Right hindlimb (tissue), 1 donor: ENCODE results near the gene KERA.

Experiments used
- DNase-seq: peaks from one replicate; pipeline ENCODE4 v3.0.0-alpha.2; 2018

KERA gene

DNA sequence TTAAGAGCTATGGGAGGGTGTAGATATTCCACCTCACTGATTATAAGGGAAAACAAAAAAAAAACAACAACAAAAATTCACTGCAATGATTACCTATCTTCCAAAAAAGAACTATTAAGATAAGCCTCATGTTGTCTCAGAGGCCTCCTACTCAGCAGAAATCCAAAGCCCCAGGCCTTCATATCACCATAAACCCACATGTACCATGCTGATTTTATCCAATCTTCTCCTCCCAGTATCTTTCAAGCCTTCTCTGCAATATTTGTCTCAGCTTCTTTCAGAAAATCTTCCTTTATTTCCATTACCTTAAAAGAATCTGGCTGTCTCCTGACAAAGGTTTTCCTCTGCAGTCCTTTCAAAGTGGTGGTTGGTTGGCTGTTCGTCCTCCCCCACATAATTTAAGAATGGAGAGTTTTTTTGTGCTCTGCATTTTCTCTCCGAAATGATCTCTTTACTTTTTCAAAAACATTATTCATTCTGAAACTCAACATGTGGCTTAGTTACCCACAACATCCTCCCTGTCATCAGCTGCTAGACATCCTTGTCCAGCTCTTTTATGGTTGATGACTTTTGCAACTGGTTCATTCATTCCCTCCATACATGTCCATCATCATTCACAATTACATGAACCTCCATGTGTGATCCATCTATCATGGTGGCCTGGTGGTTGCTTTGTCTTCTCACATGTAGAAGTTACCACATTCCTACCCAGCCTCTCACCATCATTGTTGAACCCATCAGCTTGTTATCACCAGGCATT lies 50.1 kb downstream of the KERA start:
- no peak for DNase-seq

DNA sequence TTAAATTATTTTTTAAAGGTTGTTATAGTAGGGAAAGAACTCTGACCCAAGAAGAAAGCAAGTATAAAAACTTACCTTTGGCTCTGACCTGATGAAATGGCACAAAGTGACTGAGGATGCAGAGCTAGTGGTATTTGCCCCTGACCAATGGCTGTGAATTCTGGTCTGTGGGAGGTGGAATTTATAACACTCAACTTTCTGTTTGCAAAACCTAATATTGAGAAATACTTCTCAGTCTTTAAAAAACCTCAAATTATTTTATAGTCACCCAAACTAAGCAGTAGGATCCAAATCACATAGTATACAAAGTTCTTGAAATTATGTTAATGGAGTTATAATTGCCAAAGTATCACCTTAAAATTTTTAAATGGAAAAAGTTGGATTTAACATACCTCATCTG lies 53.0 kb downstream of the KERA start, which contains the start of gene EPYC:
EPYC (minus strand) TSS at position 101 of the 400 bp plus-strand sequence. CDS start 2,407 bp downstream, outside the sequence.
- no peak for DNase-seq

DNA sequence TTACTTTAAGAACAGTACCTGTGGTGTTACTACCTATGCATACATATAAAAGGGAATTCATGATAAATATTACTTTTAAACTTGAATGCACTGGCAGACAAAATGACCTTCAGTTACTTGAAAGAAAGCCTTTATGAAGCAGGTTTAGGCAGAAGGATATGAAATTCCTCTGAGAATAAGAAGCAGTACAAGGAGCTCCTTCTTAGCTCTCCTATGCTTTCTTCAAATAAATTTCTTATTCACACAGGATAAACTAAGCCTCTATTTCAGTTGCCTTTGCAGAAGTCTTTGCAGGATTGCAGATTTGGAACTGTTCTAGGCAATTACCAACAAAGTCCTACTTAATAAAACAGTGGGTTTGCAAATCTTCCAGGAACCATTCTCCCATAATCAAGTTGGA lies 54.1 kb downstream of the KERA start:
- no peak for DNase-seq

DNA sequence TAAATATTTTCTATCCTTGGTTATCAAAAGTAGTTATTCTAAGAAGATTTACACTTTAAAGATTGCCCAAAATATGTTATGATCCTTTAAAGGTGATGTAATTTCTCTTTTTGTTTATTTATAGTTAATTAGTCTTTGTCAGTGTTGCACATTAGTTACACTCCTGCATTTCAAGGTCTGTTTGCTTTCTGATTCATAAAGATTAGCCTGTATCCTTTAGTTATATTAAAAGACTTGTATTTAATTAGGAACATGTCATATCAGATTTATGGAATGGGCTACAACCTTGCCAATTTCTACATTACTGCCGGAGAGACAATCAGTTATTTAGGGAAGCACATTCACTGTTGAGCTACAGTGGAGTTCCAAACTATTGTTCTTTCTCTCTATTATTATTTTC lies 56.5 kb downstream of the KERA start:
- no peak for DNase-seq
